GM12878 (cell line): ENCODE results near the gene ALCAM. TPM values are rescaled to one million over a fixed set of nuclear protein-coding genes. Genes with fewer than 3 reads are reported as not detected.

ENCODE experiments used
- ATAC-seq: fragments of 200-7000 bp; cut with Tn5 transposase; 3 replicates; pipeline ENCODE4 v1.9.1; 2020; ENCODE audit warnings: mild to moderate bottlenecking, moderate library complexity
- BruUV-seq: library from RNA; stranded (reverse); fragments of 400-500 nt; replicated peaks from 2 replicates; lab custom pipeline; 2021; lab: Mats Ljungman, UMichigan
- CTCF ChIA-PET: fragments of 300-600 bp; sonication (Branson Sonifier 250); formaldehyde crosslinking; extraction: SDS; loops from one replicate; lab custom pipeline; 2021; ENCODE audit warnings: inconsistent platforms; lab: Yijun Ruan, JAX
- POLR2A ChIA-PET: fragments of 350-600 bp; formaldehyde crosslinking; extraction: SDS; loops from one replicate; lab custom pipeline; 2021; ENCODE audit warnings: inconsistent platforms; lab: Charles Lee
- RAD21 ChIA-PET: fragments of 300-600 bp; sonication (Branson Sonifier 250); formaldehyde crosslinking; loops from one replicate; lab custom pipeline; 2023; ENCODE audit warnings: antibody characterized with exemption; ENCODE audit not compliant: unreplicated experiment; lab: Charles Lee
- SMC1A ChIA-PET: fragments of 300-600 bp; sonication (Branson Sonifier 250); formaldehyde crosslinking; loops from one replicate; lab custom pipeline; 2023; ENCODE audit not compliant: unreplicated experiment, uncharacterized antibody; lab: Charles Lee
- DNase-seq: peaks from one replicate; pipeline ENCODE4 v3.0.0-alpha.2; 2011; ENCODE audit warnings: low read depth, low spot score
- FAIRE-seq: peaks from 3 replicates; lab custom pipeline; 2011; peaks lifted over from hg19 to GRCh38; lab: Jason Lieb, UNC
- H2AFZ ChIP-seq: 2 replicates; pipeline ENCODE4 v1.6.0; 2011; ENCODE audit warnings: low read depth, low read length, control low read depth; ENCODE audit not compliant: control insufficient read depth
- H3K27ac ChIP-seq: 2 replicates; pipeline ENCODE4 v1.5.1; 2011; ENCODE audit warnings: control low read depth; ENCODE audit not compliant: control insufficient read depth, insufficient read depth
- H3K27me3 ChIP-seq, 2 experiments: replicated peaks in 1 of 2; 2 replicates each; pipeline versions ENCODE4 v1.6.0 to v1.6.1; 2011; ENCODE audit warnings: low read length in 1 of 2; ENCODE audit not compliant: control insufficient read depth in 2 of 2, insufficient read depth in 2 of 2
- H3K36me3 ChIP-seq, 2 experiments: 2 replicates each; pipeline ENCODE4 v1.5.1; 2011; ENCODE audit warnings: low read length in 1 of 2; ENCODE audit not compliant: control insufficient read depth in 2 of 2, insufficient read depth in 2 of 2
- H3K4me1 ChIP-seq: 2 replicates; pipeline ENCODE4 v1.6.1; 2011; ENCODE audit warnings: mild to moderate bottlenecking, low read length, moderate library complexity, mixed read lengths; ENCODE audit not compliant: control insufficient read depth, insufficient read depth
- H3K4me2 ChIP-seq: 2 replicates; pipeline ENCODE4 v1.6.0; 2011; ENCODE audit warnings: control low read depth; ENCODE audit not compliant: control insufficient read depth, insufficient read depth
- H3K4me3 ChIP-seq: fragments of 200-600 bp; sonication (generic); 2 replicates; pipeline ENCODE4 v1.5.1; 2016
- H3K79me2 ChIP-seq: 2 replicates; pipeline ENCODE4 v1.6.0; 2011; ENCODE audit warnings: low read length; ENCODE audit not compliant: control insufficient read depth, insufficient read depth
- H3K9ac ChIP-seq: 2 replicates; pipeline ENCODE4 v1.8.0; 2011; ENCODE audit warnings: low read length, control low read depth, mixed read lengths; ENCODE audit not compliant: control insufficient read depth, insufficient read depth
- H3K9me3 ChIP-seq: replicated peaks from 3 replicates; pipeline ENCODE4 v1.5.1; 2011; ENCODE audit warnings: mild to moderate bottlenecking, low read length; ENCODE audit not compliant: control insufficient read depth, insufficient read depth
- H4K20me1 ChIP-seq: 2 replicates; pipeline ENCODE4 v1.6.0; 2011; ENCODE audit not compliant: control insufficient read depth, insufficient read depth
- CREM ChIP-seq: IDR thresholded peaks from 2 replicates; pipeline ENCODE4 v1.6.1; 2014; ENCODE audit warnings: antibody characterized with exemption, low read depth
- CTCF ChIP-seq, 3 experiments: IDR thresholded peaks in 2 of 3; conservative IDR thresholded peaks in 1 of 3; 2 replicates each; pipeline ENCODE4 v1.5.1; 2011; ENCODE audit warnings: low read depth in 3 of 3, low read length in 3 of 3, mild to moderate bottlenecking in 3 of 3, control low read depth in 2 of 3, moderate library complexity in 2 of 3, inconsistent platforms in 1 of 3, mixed read lengths in 1 of 3; ENCODE audit not compliant: control insufficient read depth in 2 of 3, insufficient read depth in 1 of 3; ENCODE audit errors: extremely low read depth in 1 of 3
- HCFC1 ChIP-seq: fragments of 150-350 bp; IDR thresholded peaks from 2 replicates; pipeline ENCODE4 v1.6.1; 2014; ENCODE audit warnings: low read length
- HDAC2 ChIP-seq: fragments of 200-600 bp; sonication (generic); IDR thresholded peaks from 2 replicates; pipeline ENCODE4 v1.6.1; 2017
- POLR2AphosphoS2 ChIP-seq: IDR thresholded peaks from 2 replicates; pipeline ENCODE4 v1.6.1; 2011; ENCODE audit warnings: low read depth, mild to moderate bottlenecking, low read length, improper control_type of control experiment, moderate library complexity
- YBX1 ChIP-seq: fragments of 450-650 bp; IDR thresholded peaks from 2 replicates; pipeline ENCODE4 v1.6.1; 2016; ENCODE audit warnings: antibody characterized with exemption
- ZBTB11 ChIP-seq: fragments of 450-650 bp; formaldehyde crosslinking; IDR thresholded peaks from 2 replicates; pipeline ENCODE4 v1.5.0; 2022; ENCODE audit warnings: mild to moderate bottlenecking, missing genetic modification characterization
- ZBTB40 ChIP-seq: fragments of 450-650 bp; IDR thresholded peaks from 2 replicates; pipeline ENCODE4 v1.6.1; 2016; ENCODE audit warnings: mild to moderate bottlenecking, moderate library complexity, borderline replicate concordance
- WGBS: methylation state at CpG from one replicate; pipeline ENCODE4 v1.1.6; 2016; ENCODE audit warnings: low lambda C conversion rate; ENCODE audit not compliant: insufficient replicate concordance, insufficient coverage; ENCODE audit errors: missing lambda C conversion rate; 5-methylcytosine and 5-hydroxymethylcytosine counted together
- in situ Hi-C: fragments of 300-500 bp; cut with MboI; formaldehyde crosslinking; loops from 9 replicates; pipeline ENCODE4 v1.14.3; 2018; ENCODE audit warnings: mixed read lengths
- intact Hi-C: fragments of 100-400 bp; cut with micrococcal nuclease; formaldehyde crosslinking; loops from one replicate; pipeline ENCODE4 v1.14.2; 2022; ENCODE audit not compliant: unreplicated experiment
- polyA plus RNA-seq, 11 experiments: library from polyadenylated mRNA; depleted of rRNA in 4 of 11; unstranded in 6 of 11; stranded (reverse) in 5 of 11; fragments of >200 nt; fragmentation: Nextera tagmentation in 4 of 11; fragmentation: Illumina TruSeq in 1 of 11; extraction: Ambion mirVana in 4 of 11; extraction: Trizol in 1 of 11; gene quantifications; 1 replicate in 1 of 11; 2 replicates in 10 of 11; pipeline versions ENCODE4 v1.2.1 to v1.2.3, GENCODE V29; 2011 to 2016; ENCODE audit warnings: inconsistent platforms in 2 of 11, missing spikeins in 2 of 11, low read depth in 1 of 11
- total RNA-seq, 4 experiments: library from RNA; depleted of rRNA in 3 of 4; stranded (reverse); fragments of >200 nt in 3 of 4; fragmentation: Illumina TruSeq in 1 of 4; extraction: Trizol in 1 of 4; gene quantifications; 2 replicates each; pipeline versions ENCODE4 v1.2.1 to v1.2.3, GENCODE V29; 2013 to 2021

The ALCAM gene
- total and polyA plus RNA-seq, 10 of the 15 experiments (the other 5 are each of a cell fraction or from before 2014, with no cell fraction given): 12.2 to 54.2 (median 32.6) TPM

- no peak for ATAC-seq
- Histone ChIP-seq H3K9ac (no peak overlapping the region), H2AFZ (no peak overlapping the region), H3K27me3 (no peaks in the 10 kb centered on the region), H3K36me3 (peaks cover 0 to 17% of the 10 kb centered on the region in 2 experiments; a peak in 3 of 4 replicates), H3K27ac (no peak overlapping the region), H3K9me3 (no peaks in the 10 kb centered on the region), H3K79me2 (no peaks in the 10 kb centered on the region), H3K4me1 (no peaks in the 10 kb centered on the region), H3K4me2 (no peak overlapping the region), H3K4me3 (no peak overlapping the region), H4K20me1 (no peaks in the 10 kb centered on the region)
- ChIA-PET RAD21 (no interaction called here), POLR2A (no interaction called here), CTCF (no interaction called here), SMC1A (interaction anchor here (1.4 kb wide), 1 partner anchor 9 kb away, joined by 6 read pairs; no protein-coding TSS in a partner anchor)
- no peak for TF ChIP-seq HDAC2
- TF ChIP-seq YBX1: no peak
- TF ChIP-seq HCFC1: no peak
- TF ChIP-seq POLR2AphosphoS2: no peak
- no peak for TF ChIP-seq CTCF (IDR thresholded peaks at IDR 0.05 in 2 of 3, conservative IDR thresholded peaks at IDR 0.05 in 1 of 3; ENCODE audit: control insufficient read depth in 2 of 3, extremely low read depth in 1 of 3, insufficient read depth in 1 of 3, low read depth in 3 of 3, low read length in 3 of 3)
- intact Hi-C loops: no loop called here
- no peak for DNase-seq
- FAIRE-seq: no peak
- no TSS peak for BruUV-seq
- in situ Hi-C loops: no loop called here
- 93% methylated on average over 2 of the region's 2 CpGs for WGBS
Observed at GRCh38 chr3:105532251-105532650, 165.5 kb downstream of the ALCAM start.

GRCh38 chr3:105533960-105534359, 167.3 kb downstream of the ALCAM start:
- no peak overlapping the region for H3K4me2 ChIP-seq
- SMC1A ChIA-PET: no interaction called here
- no peak for TF ChIP-seq ZBTB40
- no peak for TF ChIP-seq ZBTB11 (CRISPR knock-in tag)
- no peak for TF ChIP-seq CREM

More at GRCh38 chr3:105533960-105534359, 167.3 kb downstream of the ALCAM start:
- no TSS peak for BruUV-seq
- Histone ChIP-seq H4K20me1 (no peaks in the 10 kb centered on the region), H3K9ac (no peak overlapping the region), H3K79me2 (no peaks in the 10 kb centered on the region), H3K9me3 (no peaks in the 10 kb centered on the region), H2AFZ (no peak overlapping the region), H3K27me3 (no peaks in the 10 kb centered on the region), H3K4me3 (no peak overlapping the region), H3K36me3 (peaks cover 0 to 20% of the 10 kb centered on the region in 2 experiments; a peak in 3 of 4 replicates), H3K4me1 (no peaks in the 10 kb centered on the region), H3K27ac (no peak overlapping the region)
- DNase-seq (no peak), ATAC-seq (no peak), FAIRE-seq (no peak)
- in situ Hi-C loops: no loop called here
- CTCF ChIA-PET: no interaction called here
- POLR2A ChIA-PET: no interaction called here
- RAD21 ChIA-PET: no interaction called here
- intact Hi-C loops: no loop called here
- WGBS: 100% methylated on average over 3 of the region's 3 CpGs
